ENCODE data around the gene IMMP2L.

Gene IMMP2L

GRCh38 chr7:111210996-111211395 lies 351.3 kb downstream of the IMMP2L start:
- DNase-seq (ENCODE audit: low spot score) = no peak

GRCh38 chr7:111210043-111210442 lies 352.2 kb downstream of the IMMP2L start:
- DNase-seq (ENCODE audit: low spot score) = no peak

DNA sequence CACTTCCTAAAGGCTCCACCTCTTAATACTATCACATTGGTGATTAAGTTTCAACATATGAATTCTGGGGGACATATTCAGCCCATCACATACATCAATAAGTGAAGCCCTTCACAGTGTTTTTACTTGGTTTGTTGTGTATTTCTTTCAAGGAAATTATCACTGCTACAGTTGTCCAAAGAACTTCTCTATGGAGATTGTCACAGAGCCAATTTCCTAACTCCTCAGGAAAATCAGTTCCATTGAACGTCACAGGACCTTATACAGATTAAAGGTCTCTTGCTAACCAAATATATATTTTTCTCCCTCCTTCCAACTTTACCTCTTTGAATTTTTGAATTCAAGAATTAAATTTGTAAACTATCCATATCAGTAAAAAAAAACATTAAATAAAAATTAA lies 357.0 kb downstream of the IMMP2L start:
- DNase-seq (ENCODE audit: low spot score) = no peak

DNA sequence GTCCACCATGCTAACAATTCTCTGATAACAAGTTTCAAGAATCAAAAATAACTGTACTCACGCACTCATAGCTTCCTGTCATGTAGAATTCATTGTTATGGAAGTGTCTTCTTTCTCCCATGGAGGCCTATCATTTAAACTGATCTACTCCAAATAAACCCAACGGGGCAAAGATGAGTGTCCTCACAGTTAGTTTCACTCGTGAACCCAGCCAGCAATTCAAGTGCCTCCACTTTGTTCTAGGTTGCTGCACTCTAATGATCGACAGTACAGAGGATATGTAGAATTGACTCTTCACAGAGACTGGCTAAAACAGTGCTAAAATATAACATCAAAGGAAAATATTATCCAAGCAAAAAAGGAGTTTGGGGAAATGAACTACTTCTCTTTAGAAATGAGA lies 360.0 kb downstream of the IMMP2L start:
- no peak for DNase-seq (ENCODE audit: low spot score)

DNA sequence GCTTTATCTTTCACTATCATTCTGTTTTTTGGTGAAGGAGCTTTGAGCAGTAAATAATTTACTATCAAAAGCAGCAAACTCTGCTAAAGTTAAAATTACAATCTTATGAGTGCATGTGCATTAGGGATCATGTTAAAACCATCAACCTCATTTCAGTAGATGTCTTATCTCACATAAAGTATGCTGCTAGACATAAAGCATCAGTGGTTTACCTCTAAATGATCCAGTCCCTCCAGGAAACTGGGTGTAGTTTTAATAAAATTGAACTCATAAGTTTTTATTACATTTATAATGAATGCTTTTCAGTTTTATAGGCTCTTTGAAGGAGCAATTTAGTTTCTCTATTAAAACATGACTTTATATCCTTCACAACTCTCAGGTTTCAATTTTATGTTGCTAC lies 362.6 kb downstream of the IMMP2L start:
- DNase-seq (ENCODE audit: low spot score) = no peak

- DNase-seq (ENCODE audit: low spot score) = peak; percentile 78
These were observed 364.0 kb downstream of the IMMP2L start for GRCh38 chr7:111198255-111198654.

DNA sequence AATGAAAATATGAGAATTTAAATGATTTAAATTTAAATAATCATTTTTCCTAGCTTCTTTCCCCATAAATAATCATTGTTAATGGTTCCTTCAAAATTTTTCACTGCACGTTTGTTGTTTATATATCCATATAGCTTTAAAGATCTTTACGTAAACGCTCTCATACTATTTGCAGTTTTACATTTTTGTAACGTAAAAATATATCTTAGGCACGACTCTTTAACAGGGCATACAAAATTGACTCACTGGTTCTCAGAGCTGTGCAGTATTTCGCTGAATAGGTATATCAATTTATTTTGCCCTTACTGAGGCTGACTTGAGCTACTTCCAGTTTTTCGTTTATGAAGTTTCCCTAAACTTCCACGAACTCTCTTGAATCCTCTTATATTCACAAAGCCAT lies 365.6 kb downstream of the IMMP2L start:
- DNase-seq (ENCODE audit: low spot score) = no peak

DNA sequence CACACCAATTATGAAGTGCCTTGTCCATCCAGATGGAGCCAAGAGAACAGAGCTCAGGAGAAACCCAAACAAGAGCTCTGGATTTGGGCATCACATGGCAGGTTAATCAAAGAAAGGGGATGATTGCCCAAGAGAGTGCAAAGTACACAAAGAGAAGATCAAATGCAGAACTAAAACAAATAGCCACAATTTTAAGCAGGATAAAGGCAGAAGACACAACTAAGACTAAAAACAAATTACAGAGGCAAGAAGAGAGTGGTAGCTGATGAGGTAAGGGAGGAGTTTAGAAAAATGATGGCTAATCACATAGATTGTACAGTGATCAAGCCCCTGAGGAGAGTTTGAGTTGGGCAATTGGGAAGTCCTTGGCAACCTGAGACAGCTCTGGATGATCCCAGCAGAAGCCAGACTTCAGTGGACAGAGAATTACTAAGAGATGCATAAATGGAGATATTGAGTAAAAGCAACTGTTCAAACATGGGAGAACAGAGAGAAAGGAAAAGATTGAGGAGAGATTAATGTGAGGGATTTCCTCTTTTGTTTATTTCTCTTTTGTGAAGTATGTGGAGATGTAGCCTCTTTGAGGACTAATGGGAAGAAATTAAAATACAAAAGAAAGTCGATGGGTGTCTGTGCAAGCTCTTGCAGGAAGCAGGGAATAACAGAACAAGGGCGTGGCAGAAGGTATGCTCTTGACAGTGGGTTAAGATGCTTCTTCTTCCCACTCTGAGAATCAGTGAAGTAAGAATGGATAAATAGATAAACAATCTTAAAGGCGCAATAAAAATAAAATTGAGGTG lies 369.5 kb downstream of the IMMP2L start:
- no peak for DNase-seq (ENCODE audit: low spot score)

- no peak for DNase-seq (ENCODE audit: low spot score)
These were observed 371.5 kb downstream of the IMMP2L start for GRCh38 chr7:111190804-111191203.

DNA sequence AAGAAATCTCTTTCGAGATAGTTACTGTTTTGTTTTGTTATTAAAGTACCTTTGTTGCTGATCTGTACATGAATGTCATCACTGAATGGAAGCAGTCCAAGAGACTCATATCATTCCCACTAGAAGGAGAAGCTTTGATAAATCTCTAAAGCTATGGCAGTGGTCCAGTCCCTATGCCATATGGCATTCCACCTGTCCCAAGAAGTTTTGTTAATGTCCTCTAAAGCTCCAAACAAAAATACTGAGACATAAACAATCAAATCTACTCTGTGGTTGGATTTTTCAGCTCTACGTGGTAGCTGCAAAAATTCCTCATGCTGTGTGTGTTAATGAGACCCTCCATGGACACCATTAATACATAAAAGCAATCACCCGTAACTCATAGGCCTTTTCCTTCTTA lies 377.3 kb downstream of the IMMP2L start:
- no peak for DNase-seq (ENCODE audit: low spot score)

DNA sequence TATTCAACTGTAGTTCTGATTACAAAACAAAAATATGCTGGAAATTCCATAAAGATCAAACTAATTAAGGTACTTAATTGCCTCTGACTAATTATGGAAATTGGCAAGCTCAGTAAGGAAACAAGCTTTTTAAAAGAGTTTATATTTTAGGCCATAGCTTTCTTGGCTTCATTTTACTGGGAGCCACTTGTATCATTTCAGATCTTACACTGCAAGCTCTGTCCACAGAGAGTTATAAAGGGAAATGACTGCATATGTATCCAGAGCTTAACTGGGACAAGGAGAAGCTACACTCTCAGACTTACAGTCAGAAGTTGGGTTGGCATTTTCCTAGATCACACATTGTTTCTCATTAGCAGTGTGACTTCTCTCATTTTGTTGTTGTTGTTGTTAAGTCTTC lies 379.0 kb downstream of the IMMP2L start:
- DNase-seq (ENCODE audit: low spot score) = no peak

DNA sequence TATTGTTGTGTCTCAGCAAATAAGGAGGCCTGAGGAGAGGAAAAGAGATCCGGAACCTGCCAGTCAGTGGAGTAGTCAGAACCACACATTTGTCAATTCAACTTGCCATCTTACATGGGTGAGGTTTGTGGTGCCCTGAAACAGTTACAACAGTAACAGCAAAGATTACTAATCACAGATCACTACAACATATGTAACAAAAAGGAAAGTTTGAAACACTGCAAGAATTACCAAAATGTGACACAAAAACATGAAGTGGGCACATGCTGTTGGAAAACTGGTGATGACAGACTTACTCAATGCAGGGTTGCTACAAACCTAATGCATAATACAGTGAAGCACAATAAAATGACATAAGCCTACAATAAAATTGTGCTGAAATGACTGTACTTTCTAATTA lies 382.0 kb downstream of the IMMP2L start:
- no peak for DNase-seq (ENCODE audit: low spot score)

DNA sequence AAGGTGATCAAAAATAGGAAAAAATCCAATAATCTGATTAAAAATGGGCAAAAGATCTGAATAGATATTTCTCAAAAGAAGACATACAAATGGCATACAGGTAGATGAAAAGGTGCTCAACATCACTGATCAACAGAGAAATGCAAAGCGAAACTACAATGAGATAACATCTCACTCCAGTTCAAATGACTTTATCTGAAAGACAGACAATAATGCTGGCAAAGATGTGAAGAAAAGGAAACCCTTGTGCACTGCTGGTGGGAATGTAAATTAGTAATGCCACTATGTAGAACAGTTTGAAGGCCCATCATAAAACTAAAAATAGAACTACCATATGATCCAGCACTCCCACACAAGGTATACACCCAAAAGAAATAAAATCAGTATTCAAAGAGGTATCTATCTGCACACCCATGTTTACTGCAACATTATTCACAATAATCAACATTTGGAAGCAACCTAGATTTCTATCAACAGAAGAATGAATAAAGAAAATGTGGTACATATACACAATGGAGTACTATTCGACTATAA lies 386.3 kb downstream of the IMMP2L start:
- no peak for DNase-seq (ENCODE audit: low spot score)

DNA sequence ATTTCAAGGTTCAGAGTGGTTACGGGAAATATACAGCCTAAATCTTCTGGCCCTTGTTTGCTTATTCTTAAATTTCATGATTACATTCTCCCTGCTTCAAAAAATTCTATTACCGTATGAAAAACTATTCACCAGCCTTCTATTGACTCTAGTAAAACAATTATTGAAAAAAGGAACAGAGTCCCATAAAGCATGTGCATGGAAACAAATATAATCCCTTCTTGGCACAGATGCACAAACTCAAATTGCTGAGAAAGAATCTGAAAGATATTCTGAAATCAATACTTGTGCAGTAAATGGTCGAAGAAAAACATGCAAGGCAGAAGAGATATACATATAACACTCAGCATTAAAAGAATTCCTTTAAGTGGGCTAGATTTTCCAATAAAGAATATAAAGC lies 387.8 kb downstream of the IMMP2L start:
- no peak for DNase-seq (ENCODE audit: low spot score)

DNA sequence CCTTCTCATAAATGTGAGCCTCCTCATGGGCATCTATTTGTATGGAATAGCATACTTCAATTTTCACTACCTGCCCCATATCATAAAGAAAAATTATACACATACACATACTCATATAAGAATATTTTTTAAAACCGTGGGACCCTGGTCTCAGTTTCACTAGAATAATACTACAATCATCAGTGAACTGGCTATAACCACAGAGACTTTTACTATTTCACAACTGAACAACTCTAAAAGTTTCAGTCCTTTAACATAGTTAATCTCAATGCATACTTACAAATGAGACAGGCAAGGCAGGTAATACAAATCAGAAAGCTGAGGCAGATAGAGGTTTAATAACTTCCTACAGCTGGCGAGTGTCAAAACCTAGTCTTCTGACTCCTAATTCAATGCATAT lies 388.3 kb downstream of the IMMP2L start:
- DNase-seq (ENCODE audit: low spot score) = no peak

- DNase-seq (ENCODE audit: low spot score) = no peak
These were observed 388.8 kb downstream of the IMMP2L start for GRCh38 chr7:111173528-111173927.

DNA sequence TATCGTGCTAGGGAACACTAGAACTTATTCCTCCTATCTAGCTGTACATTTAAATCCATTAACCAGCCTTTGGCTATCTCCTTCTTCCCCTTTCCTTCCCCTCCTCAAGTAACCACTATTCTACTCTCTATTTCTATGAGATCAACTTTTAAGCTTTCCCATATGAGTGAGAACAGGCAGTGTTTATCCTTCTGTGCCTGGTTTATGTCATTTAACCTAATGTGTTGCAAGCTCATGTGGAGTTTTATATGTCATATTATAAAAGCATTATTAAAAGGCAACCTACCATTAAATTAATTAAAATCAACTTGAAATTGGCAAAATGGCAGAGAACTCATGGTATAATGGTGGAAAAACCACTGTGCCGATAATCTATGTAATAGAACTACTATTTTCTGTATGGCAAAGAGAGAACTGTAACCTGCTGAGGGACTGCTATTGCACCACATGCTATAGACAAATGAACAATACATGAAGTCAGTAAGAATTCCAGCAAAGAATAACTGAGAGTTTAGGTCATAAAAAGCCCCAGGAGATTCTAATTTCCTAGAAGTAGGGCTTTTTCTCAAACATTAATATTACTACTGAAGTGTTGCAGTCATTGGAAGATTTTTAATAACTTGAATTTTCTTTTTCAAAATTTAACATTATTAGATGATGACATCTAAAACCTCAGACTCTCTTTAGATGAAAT lies 389.6 kb downstream of the IMMP2L start:
- no peak for DNase-seq (ENCODE audit: low spot score)

GRCh38 chr7:111168182-111168581 lies 394.1 kb downstream of the IMMP2L start:
- peak; percentile 4 for DNase-seq (ENCODE audit: low spot score)

DNA sequence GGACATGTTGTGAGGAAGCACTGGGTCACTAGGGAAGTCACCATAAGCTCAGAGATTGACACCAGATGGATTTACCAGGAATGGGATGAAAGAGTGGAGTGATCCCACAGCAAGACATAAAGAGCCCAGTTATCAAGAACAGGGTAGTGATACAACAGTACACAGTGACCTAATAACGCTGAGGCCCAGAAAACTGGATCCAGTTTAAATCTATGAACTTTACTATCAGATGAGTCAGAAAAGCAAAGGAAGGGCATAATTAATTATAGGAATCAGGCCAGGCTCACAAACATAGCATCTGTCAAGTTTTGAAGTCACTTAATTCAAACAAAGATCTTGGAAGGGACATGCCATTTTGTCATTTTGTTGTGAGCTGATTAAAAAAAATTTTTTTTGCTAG lies 397.9 kb downstream of the IMMP2L start:
- DNase-seq (ENCODE audit: low spot score) = peak; percentile 6

DNA sequence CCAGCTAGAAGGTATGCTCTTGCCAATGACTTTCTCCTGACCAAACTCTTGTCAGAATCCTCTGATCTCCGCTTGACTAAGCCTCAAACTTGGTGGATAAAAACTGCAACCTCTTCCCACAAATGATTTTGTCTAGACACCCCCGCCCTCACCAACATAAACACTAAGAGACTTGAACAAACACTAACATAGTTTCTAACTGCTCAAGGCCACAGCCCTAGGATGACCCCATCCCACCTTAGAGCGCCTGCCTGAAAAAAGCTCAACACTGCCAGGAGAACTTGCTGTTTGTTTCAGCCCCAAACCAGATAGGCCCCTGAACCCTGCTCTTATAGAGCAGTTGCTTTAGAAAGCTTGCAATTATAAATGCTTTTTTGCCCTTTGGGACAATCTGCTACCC lies 399.6 kb downstream of the IMMP2L start:
- DNase-seq (ENCODE audit: low spot score) = no peak

DNA sequence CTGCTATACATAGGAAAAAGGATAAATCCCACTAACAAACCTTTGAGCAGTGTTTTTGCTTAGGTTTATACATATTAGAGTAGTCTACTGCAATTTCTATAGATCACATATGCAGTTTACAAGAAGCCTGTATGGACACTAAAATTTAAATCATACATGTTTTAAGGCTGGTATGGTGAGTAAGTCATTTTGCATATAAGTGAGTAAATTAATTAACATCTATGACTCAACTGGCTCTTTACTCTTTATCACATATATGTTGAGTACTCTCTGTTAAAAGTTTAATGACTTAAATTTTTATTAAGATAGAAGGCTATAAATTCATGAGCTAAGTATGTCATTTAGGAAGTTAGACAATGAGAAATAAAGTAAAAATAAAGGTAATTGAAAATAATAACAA lies 402.0 kb downstream of the IMMP2L start:
- no peak for DNase-seq (ENCODE audit: low spot score)

DNA sequence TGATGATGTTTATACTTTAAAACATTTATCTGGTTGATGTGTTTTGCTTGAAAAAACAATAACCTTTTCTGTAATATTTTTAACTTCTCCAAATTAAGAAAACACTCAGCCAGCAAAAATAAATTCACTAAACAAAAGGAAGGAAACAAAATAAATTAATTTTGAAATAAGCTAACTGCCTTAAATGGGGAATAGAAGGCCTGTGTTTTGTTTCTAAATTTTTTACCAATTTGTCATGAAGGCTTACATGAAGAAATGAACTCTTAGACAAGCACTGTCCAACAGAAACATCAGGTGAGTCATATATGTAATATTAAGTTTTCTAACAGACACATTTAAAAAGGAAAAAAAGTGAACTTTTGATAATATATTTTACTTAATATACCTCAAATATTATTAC lies 402.9 kb downstream of the IMMP2L start:
- DNase-seq (ENCODE audit: low spot score) = no peak

DNA sequence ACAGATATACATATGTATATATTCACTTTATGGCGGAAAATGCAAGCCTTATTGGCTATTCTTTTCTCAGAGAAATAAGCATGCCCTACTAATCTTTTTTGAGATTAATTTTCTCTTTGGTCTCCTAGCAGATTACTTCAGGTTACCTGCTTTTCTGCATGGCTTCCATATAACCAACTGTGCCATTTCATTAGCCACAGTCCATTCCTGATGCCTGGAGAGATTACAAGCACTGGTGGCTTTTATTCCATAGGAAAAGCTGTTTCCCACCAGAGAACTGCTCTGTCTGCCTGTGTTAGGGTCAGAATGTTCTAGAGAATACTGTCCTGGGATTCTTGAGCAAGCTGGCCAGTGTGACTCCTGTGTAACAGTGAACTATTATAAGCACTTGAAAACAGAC lies 411.6 kb downstream of the IMMP2L start:
- DNase-seq (ENCODE audit: low spot score) = no peak

Data from COLO829 (cell line).